Hepatocyte (in vitro differentiated cells): ENCODE data around the gene AMPD2. TPM values are rescaled to one million over a fixed set of nuclear protein-coding genes. Genes with fewer than 3 reads are reported as not detected.

Source experiments
- DNase-seq: peaks from one replicate; pipeline ENCODE4 v3.0.0-alpha.2; 2016; ENCODE audit warnings: low spot score
- H2AFZ ChIP-seq: fragments of 200-600 bp; sonication (generic); 2 replicates; pipeline ENCODE4 v1.6.0; 2016; ENCODE audit warnings: antibody characterized with exemption, mild to moderate bottlenecking
- H3K27ac ChIP-seq: fragments of 200-600 bp; sonication (generic); 2 replicates; pipeline ENCODE4 v1.5.1; 2016; ENCODE audit warnings: mild to moderate bottlenecking
- H3K27me3 ChIP-seq: fragments of 200-600 bp; sonication (generic); 2 replicates; pipeline ENCODE4 v1.6.1; 2016
- H3K36me3 ChIP-seq: fragments of 200-600 bp; sonication (generic); replicated peaks from 2 replicates; pipeline ENCODE4 v1.5.1; 2016; ENCODE audit warnings: low read depth; ENCODE audit not compliant: insufficient read depth
- H3K4me1 ChIP-seq: fragments of 200-600 bp; sonication (generic); 2 replicates; pipeline ENCODE4 v1.5.1; 2016; ENCODE audit warnings: mild to moderate bottlenecking, moderate library complexity; ENCODE audit not compliant: insufficient read depth
- H3K4me2 ChIP-seq: fragments of 200-600 bp; sonication (generic); 2 replicates; pipeline ENCODE4 v1.6.0; 2016
- H3K4me3 ChIP-seq: fragments of 200-600 bp; sonication (generic); 2 replicates; pipeline ENCODE4 v1.5.1; 2016; ENCODE audit warnings: mild to moderate bottlenecking
- H3K79me2 ChIP-seq: fragments of 200-600 bp; sonication (generic); 2 replicates; pipeline ENCODE4 v1.6.0; 2017; ENCODE audit warnings: mild to moderate bottlenecking
- H3K9me2 ChIP-seq: fragments of 200-600 bp; sonication (generic); replicated peaks from 2 replicates; pipeline ENCODE4 v1.6.0; 2017; ENCODE audit warnings: mild to moderate bottlenecking; ENCODE audit not compliant: insufficient read depth
- H3K9me3 ChIP-seq: fragments of 200-600 bp; sonication (generic); 2 replicates; pipeline ENCODE4 v1.5.1; 2016; ENCODE audit warnings: low read depth, mild to moderate bottlenecking
- H4K20me1 ChIP-seq: fragments of 200-600 bp; sonication (generic); 2 replicates; pipeline ENCODE4 v1.6.0; 2016; ENCODE audit warnings: mild to moderate bottlenecking; ENCODE audit not compliant: insufficient read depth, poor library complexity, severe bottlenecking
- EZH2 ChIP-seq: fragments of 200-600 bp; sonication (generic); IDR thresholded peaks from 2 replicates; pipeline ENCODE4 v1.6.1; 2016; ENCODE audit warnings: antibody characterized with exemption, mild to moderate bottlenecking, borderline replicate concordance
- EZH2phosphoT487 ChIP-seq: fragments of 200-600 bp; sonication (generic); IDR thresholded peaks from one replicate; pipeline ENCODE4 v1.6.1; 2018; ENCODE audit warnings: antibody characterized with exemption, mild to moderate bottlenecking, low read depth, moderate library complexity; ENCODE audit not compliant: unreplicated experiment, severe bottlenecking
- WGBS: methylation state at CpG from one replicate; pipeline ENCODE4 v1.1.6; 2016; ENCODE audit warnings: low lambda C conversion rate; ENCODE audit errors: missing lambda C conversion rate; 5-methylcytosine and 5-hydroxymethylcytosine counted together
- polyA plus RNA-seq: library from polyadenylated mRNA; unstranded; fragments of >200 nt; fragmentation: Nextera tagmentation; extraction: Ambion mirVana; gene quantifications from 2 replicates; pipeline ENCODE4 v1.2.1, GENCODE V29; 2016
- total RNA-seq: library from RNA; depleted of rRNA; stranded (reverse); fragments of >200 nt; gene quantifications from 2 replicates; pipeline ENCODE4 v1.2.3, GENCODE V29; 2014
- TF ChIP-seq, protein P1 (sequence below): fragments of 200-600 bp; sonication (generic); IDR thresholded peaks from 2 replicates; pipeline ENCODE4 v1.5.1; 2016; ENCODE audit warnings: antibody characterized with exemption, mild to moderate bottlenecking; ENCODE audit not compliant: poor library complexity

The AMPD2 gene
- total and polyA plus RNA-seq, 2 experiments from 2014 or later: 80.9 to 81.9 TPM

DNA sequence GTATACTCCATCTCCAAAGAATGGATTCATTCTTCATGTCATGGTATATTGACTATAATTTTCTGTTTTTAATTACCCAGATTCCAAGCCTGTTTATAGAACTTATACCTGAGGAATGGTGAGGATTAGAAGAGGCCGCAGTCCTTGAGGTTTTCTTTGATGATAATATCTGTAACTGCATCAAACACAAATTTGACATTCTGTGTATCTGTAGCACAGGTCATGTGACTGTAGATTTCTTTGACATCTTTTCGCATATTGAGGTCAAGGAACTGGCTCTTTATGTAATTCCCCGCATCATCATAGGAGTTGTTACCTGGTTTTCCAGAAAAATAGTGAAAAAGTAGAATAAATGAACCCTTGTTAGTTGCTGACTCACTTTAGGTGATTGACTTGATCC lies 16.4 kb upstream of the AMPD2 start:
- no peaks in the 10 kb centered on the region for H3K9me2 ChIP-seq
- no peak overlapping the region for H2AFZ ChIP-seq
- H3K36me3 ChIP-seq: no peaks in the 10 kb centered on the region
- no peak overlapping the region for H3K4me3 ChIP-seq
- no peak overlapping the region for H3K27ac ChIP-seq
- H3K79me2 ChIP-seq: no peaks in the 10 kb centered on the region
- no peaks in the 10 kb centered on the region for H4K20me1 ChIP-seq
- H3K27me3 ChIP-seq: no peaks in the 10 kb centered on the region
- no peak overlapping the region for H3K4me2 ChIP-seq
- no peaks in the 10 kb centered on the region for H3K4me1 ChIP-seq
- no peaks in the 10 kb centered on the region for H3K9me3 ChIP-seq
- WGBS: 92% methylated on average over 3 of the region's 3 CpGs
- TF ChIP-seq, protein P1, sequence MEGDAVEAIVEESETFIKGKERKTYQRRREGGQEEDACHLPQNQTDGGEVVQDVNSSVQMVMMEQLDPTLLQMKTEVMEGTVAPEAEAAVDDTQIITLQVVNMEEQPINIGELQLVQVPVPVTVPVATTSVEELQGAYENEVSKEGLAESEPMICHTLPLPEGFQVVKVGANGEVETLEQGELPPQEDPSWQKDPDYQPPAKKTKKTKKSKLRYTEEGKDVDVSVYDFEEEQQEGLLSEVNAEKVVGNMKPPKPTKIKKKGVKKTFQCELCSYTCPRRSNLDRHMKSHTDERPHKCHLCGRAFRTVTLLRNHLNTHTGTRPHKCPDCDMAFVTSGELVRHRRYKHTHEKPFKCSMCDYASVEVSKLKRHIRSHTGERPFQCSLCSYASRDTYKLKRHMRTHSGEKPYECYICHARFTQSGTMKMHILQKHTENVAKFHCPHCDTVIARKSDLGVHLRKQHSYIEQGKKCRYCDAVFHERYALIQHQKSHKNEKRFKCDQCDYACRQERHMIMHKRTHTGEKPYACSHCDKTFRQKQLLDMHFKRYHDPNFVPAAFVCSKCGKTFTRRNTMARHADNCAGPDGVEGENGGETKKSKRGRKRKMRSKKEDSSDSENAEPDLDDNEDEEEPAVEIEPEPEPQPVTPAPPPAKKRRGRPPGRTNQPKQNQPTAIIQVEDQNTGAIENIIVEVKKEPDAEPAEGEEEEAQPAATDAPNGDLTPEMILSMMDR: no peak
- TF ChIP-seq EZH2 (no peak), EZH2phosphoT487 (no peak)
- DNase-seq: no peak

GRCh38 chr1:109605381-109605780 lies 14.3 kb upstream of the AMPD2 start:
- H3K27ac ChIP-seq: no peak overlapping the region
- WGBS: 95% methylated on average over 1 of the region's 1 CpG
- H3K36me3 ChIP-seq: no peaks in the 10 kb centered on the region
- TF ChIP-seq, protein P1: no peak
- no peak for TF ChIP-seq EZH2
- TF ChIP-seq EZH2phosphoT487: no peak
- no peaks in the 10 kb centered on the region for H3K4me1 ChIP-seq
- H2AFZ ChIP-seq: no peak overlapping the region
- H3K4me3 ChIP-seq: no peak overlapping the region
- H3K79me2 ChIP-seq: no peaks in the 10 kb centered on the region
- no peaks in the 10 kb centered on the region for H3K9me3 ChIP-seq
- no peak overlapping the region for H3K4me2 ChIP-seq
- DNase-seq: no peak
- no peaks in the 10 kb centered on the region for H3K27me3 ChIP-seq
- no peaks in the 10 kb centered on the region for H4K20me1 ChIP-seq
- no peaks in the 10 kb centered on the region for H3K9me2 ChIP-seq

GRCh38 chr1:109609881-109610280 lies 9.8 kb upstream of the AMPD2 start:
- no peak overlapping the region for H3K4me2 ChIP-seq
- H3K4me1 ChIP-seq: no peaks in the 10 kb centered on the region
- no peak overlapping the region for H3K4me3 ChIP-seq
- H2AFZ ChIP-seq: no peak overlapping the region
- no peaks in the 10 kb centered on the region for H3K9me3 ChIP-seq
- no peak for DNase-seq
- no peaks in the 10 kb centered on the region for H3K27me3 ChIP-seq
- TF ChIP-seq EZH2phosphoT487: no peak
- TF ChIP-seq, protein P1: no peak
- TF ChIP-seq EZH2: no peak
- no peaks in the 10 kb centered on the region for H3K36me3 ChIP-seq
- no peaks in the 10 kb centered on the region for H4K20me1 ChIP-seq
- 99% methylated on average over 3 of the region's 3 CpGs for WGBS
- no peaks in the 10 kb centered on the region for H3K79me2 ChIP-seq
- no peaks in the 10 kb centered on the region for H3K9me2 ChIP-seq
- H3K27ac ChIP-seq: no peak overlapping the region
